Measurements from ENCODE around the gene CLRN3. TPM values are rescaled to one million over a fixed set of nuclear protein-coding genes. Genes with fewer than 3 reads are reported as not detected.

CLRN3 gene
- total and polyA plus RNA-seq, 8 donors = 0.18 to 0.84 (median 0.50) TPM; not detected in 2

GRCh38 chr10:127915324-127915723, 22.6 kb upstream of the CLRN3 start:
- DNase-seq = no peak
- no peak for ATAC-seq
- 80 to 81% methylated on average over 4 of the region's 4 CpGs for WGBS, 2 donors
- Histone ChIP-seq H3K27me3 (no peaks in the 10 kb centered on the region), H3K4me1 (no peaks in the 10 kb centered on the region), H3K27ac (no peak overlapping the region), H3K9me3 (no peaks in the 10 kb centered on the region), H3K36me3 (no peaks in the 10 kb centered on the region), H3K4me3 (no peak overlapping the region)
- FAIRE-seq = no peak
- TF ChIP-seq, protein P1, sequence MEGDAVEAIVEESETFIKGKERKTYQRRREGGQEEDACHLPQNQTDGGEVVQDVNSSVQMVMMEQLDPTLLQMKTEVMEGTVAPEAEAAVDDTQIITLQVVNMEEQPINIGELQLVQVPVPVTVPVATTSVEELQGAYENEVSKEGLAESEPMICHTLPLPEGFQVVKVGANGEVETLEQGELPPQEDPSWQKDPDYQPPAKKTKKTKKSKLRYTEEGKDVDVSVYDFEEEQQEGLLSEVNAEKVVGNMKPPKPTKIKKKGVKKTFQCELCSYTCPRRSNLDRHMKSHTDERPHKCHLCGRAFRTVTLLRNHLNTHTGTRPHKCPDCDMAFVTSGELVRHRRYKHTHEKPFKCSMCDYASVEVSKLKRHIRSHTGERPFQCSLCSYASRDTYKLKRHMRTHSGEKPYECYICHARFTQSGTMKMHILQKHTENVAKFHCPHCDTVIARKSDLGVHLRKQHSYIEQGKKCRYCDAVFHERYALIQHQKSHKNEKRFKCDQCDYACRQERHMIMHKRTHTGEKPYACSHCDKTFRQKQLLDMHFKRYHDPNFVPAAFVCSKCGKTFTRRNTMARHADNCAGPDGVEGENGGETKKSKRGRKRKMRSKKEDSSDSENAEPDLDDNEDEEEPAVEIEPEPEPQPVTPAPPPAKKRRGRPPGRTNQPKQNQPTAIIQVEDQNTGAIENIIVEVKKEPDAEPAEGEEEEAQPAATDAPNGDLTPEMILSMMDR (IDR thresholded peaks at IDR 0.05) = no peak
- intact Hi-C loops (cut with DNase I) = no loop called here

DNA sequence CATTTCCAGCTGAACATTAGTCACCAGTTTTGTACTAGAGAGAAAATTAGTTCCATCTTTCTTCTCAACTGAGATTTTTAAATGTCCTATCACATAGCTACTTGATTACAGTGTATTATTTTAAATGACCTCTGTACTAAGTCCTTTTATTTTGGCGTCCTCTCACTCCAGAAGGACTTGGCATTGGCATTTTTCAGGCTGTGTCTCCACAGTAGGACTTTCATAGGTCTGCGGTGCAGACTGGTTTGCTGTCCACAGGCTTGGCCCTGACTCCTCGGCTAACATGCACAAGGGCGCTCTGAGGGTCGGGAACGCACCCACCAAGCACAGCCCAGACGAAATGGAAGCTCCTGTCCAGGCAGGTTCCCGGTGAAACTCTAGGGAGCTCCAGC, 20.6 kb upstream of the CLRN3 start:
- intact Hi-C loops (cut with DNase I) = loop anchor here in 1 of 3 donors (5.0 kb wide), 1 partner anchor 94 kb away; no protein-coding TSS in a partner anchor
- DNase-seq = no peak
- Histone ChIP-seq H3K27ac (no peak overlapping the region), H3K36me3 (no peaks in the 10 kb centered on the region), H3K9me3 (no peaks in the 10 kb centered on the region), H3K27me3 (peaks cover 0 to 4% (median 0%) of the 10 kb centered on the region in 4 donors), H3K4me1 (no peaks in the 10 kb centered on the region), H3K4me3 (no peak overlapping the region)
- TF ChIP-seq, protein P1 (IDR thresholded peaks at IDR 0.05) = no peak
- no peak for ATAC-seq
- 86 to 94% methylated on average over 8 of the region's 8 CpGs for WGBS, 2 donors
- no peak for FAIRE-seq

DNA sequence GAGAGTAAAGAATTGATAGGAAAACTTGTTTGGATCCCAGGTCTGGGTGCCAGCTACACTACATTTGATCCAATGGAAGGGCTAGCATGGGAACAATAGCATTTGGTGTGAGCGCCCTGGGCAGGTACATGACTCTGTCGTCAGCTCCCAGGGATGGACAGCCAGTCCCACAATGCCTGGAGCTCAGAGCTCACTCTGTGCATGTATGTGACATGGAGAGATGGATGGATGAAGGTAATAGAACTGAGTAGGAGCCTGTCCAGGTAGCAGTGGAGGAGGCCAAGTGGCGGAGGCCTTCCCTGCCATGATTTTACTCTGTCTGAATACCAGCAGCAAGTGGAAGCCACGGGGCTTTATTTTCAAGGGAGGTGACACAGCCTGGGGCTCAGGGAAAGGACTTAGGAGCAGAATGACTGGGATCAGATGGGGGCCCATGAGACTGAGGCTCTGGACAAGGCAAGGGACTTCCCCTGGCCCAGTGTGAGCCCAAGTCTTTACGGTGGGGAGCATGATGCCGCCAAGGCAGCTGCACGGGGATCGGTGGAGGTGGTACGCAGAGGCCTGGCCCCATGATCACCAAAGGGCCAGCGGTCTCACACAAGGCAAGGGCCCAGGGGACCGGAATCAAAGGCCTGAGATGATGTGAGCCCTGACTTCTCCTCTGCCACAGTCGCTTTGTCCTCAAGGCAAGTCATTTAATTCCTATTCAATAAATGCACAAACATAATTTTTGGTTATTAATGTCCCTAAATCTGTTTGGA, 20.0 kb upstream of the CLRN3 start:
- TF ChIP-seq, protein P1 (IDR thresholded peaks at IDR 0.05) = no peak
- ATAC-seq (peak in 1 of 4 donors; percentile 47), DNase-seq (no peak), FAIRE-seq (no peak)
- peaks cover 0 to 7% (median 0%) of the 10 kb centered on the region in 4 donors for H3K27me3 ChIP-seq
- H3K9me3 ChIP-seq = no peaks in the 10 kb centered on the region
- intact Hi-C loops (cut with DNase I) = loop anchor here in 1 of 3 donors (5.0 kb wide), 1 partner anchor 95 kb away; no protein-coding TSS in a partner anchor
- H3K27ac ChIP-seq = no peak overlapping the region
- H3K4me3 ChIP-seq = no peak overlapping the region
- 85 to 86% methylated on average over 12 of the region's 12 CpGs for WGBS, 2 donors
- H3K36me3 ChIP-seq = no peaks in the 10 kb centered on the region
- peaks cover 0 to under 1% (median 0%) of the 10 kb centered on the region in 3 donors for H3K4me1 ChIP-seq

- no peak overlapping the region for H3K27ac ChIP-seq
- FAIRE-seq (no peak), ATAC-seq (no peak), DNase-seq (no peak)
- H3K27me3 ChIP-seq = peaks cover 0 to 9% (median 0%) of the 10 kb centered on the region in 4 donors
- intact Hi-C loops (cut with DNase I) = loop anchor here in 1 of 3 donors (5.0 kb wide), 1 partner anchor 95 kb away; no protein-coding TSS in a partner anchor
- peaks cover 0 to 6% (median 0%) of the 10 kb centered on the region in 3 donors for H3K4me1 ChIP-seq
- H3K9me3 ChIP-seq = no peaks in the 10 kb centered on the region
- H3K36me3 ChIP-seq = no peaks in the 10 kb centered on the region
- no peak overlapping the region for H3K4me3 ChIP-seq
- 87 to 91% methylated on average over 4 of the region's 4 CpGs for WGBS, 2 donors
- TF ChIP-seq, protein P1 (IDR thresholded peaks at IDR 0.05) = no peak
Observed at GRCh38 chr10:127911867-127912257, 19.1 kb upstream of the CLRN3 start.

Data from pancreas (tissue), 10 donors.